AG08396 (cell line): ENCODE results near the gene FBXL14.
A peak's percentile ranks its signal among the peaks of the same experiment; 100 is the strongest.
"Not testable (repeated sequence)": the region's sequence is repeated elsewhere in the genome, so short reads cannot be mapped to it uniquely, and the experiment has no call there.

ENCODE experiments used
- DNase-seq: peaks from one replicate; pipeline ENCODE4 v3.0.0; 2012; ENCODE audit warnings: low spot score, mixed read lengths

Gene FBXL14

DNA sequence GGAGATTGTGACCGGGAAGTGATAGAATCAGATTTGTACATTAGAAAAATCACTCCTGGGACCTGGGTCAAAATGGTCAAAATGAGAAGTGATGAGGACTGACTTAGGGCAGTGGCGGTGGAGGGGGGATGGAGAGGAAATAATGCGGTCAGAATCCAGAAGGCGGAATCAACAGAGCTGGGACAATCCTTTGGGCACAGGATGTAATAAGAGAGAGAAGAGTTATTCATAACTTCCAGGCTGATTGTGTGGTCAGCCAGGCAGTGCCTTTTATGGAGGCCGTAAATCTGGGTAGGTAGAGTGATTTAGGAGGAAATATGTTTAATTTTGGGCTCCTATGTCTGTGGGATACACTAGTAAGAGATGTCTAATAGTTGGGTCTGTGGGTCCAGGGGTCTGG is 21.6 kb downstream of the FBXL14 start:
- DNase-seq, result no peak

GRCh38 chr12:1567852-1568251 is 26.5 kb downstream of the FBXL14 start:
- no peak for DNase-seq

DNA sequence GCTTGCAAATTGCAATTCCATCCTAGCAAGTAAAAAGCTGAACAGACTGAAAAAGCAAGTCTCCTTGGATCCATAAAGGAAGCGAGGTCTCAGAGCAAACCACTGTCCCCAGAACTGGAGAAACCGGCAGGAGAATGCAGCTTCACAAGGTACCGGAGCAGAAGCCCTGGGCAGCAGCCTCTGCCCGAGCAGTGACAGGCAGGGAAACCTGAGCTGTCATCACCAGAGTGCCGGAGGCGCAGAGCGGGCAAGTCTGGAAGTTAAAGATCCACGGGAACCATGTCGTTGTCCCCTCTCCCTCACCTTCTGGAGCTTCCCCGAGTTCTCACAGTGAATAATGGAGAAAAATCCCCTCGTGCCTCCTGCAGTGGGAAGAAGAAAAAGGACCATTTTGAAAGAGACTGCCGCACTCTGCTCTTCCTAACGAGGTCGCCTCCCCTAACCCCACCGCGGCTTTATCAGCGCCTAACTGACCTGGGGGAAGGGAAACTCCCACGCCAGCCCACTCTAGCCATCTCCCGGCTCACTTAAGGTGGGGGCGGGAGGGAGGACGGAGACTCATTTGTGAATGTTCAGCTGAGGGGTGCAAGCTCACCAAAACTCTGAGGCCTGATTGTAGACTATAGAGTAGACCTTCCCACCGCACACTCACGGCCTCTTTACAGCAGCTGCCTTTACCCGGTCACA is 27.8 kb downstream of the FBXL14 start:
- no peak for DNase-seq

DNA sequence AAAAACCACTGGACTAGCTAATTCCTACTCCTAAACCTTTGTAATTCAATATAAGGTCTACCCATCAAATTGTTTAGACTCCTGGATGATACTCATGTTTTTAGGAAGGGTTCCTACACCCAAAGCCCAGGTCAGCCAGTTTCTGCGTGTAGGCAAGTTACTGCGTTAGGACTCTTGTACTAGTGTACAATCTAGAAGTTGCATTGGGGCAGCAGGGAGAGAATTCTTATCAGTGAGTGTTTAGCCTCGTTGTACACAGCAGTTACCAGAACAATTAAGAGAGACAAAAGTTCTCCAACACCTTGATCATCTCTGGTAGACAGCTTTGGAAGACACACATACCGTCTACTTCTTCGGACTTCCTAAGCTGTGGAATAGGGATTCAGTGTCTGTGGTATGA is 29.2 kb downstream of the FBXL14 start:
- no peak for DNase-seq

DNA sequence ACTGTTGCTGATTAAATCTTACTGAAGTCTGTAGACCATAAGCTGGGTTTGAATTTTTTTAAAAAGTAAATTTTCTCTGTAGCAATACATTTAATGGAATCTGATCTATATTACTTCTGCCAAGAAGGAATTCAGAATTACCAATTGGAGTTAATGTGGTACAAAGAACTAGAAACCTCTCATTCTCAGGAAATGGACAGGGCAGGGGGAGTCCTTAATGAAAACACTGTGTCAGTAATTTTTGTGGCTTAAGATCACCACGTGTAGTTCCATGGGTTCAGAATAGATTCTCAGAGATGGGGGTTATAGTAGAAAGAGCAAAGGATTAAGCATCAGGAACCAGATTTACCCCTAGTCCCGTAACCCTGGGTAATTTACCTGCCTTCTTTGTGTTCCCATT is 30.3 kb downstream of the FBXL14 start:
- DNase-seq, result no peak

GRCh38 chr12:1562813-1563407 is 31.5 kb downstream of the FBXL14 start:
- DNase-seq, result no peak

- DNase-seq, result no peak
These were observed 33.7 kb downstream of the FBXL14 start for GRCh38 chr12:1560704-1561103.

DNA sequence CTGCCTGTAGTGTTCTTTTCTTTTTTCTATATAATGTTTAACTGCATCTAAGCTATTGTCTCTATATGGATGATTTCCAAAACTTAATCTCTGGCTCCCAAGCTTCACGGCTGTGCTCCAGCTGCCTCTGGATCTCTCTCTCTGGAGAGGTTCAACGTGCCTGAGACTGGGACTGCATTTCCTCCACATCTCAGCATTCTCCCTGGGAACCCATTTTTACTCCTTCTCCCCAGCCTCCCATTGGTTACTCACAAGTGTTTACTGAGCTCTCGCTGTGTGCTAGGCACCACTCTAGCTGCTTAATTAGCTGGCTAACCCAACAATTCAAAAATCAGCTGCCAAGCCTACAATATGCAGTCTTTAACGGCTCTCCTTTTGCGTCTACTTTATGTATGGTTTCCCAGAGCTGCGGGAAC is 34.7 kb downstream of the FBXL14 start:
- DNase-seq, result no peak

- not testable (repeated sequence) for DNase-seq
These were observed 36.3 kb downstream of the FBXL14 start for GRCh38 chr12:1558108-1558507.

- no peak for DNase-seq
These were observed 40.1 kb downstream of the FBXL14 start for GRCh38 chr12:1553987-1554982.

GRCh38 chr12:1553536-1553935 is 40.8 kb downstream of the FBXL14 start:
- no peak for DNase-seq

GRCh38 chr12:1552911-1553491 is 41.4 kb downstream of the FBXL14 start:
- DNase-seq, result peak; percentile 41

GRCh38 chr12:1552171-1552570 is 42.2 kb downstream of the FBXL14 start:
- no peak for DNase-seq

DNA sequence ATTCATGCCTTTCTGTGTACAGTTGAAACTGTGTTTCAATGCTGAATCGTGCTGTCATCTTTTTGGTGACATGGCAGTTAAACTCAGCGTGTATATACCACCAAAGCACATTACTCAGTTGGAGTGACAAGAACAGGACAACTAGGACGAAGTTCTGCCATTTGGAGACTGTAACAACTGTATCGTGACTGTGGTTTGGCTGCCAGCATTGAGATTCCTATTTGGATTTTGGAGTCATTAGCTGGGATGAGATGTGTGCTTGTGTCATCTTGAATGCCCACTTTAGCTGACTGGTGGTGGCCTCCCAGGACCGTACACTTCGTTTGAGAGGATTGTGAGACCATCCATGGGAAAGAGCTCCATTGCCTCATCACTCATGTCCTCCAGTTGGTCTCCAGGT is 42.9 kb downstream of the FBXL14 start:
- no peak for DNase-seq

DNA sequence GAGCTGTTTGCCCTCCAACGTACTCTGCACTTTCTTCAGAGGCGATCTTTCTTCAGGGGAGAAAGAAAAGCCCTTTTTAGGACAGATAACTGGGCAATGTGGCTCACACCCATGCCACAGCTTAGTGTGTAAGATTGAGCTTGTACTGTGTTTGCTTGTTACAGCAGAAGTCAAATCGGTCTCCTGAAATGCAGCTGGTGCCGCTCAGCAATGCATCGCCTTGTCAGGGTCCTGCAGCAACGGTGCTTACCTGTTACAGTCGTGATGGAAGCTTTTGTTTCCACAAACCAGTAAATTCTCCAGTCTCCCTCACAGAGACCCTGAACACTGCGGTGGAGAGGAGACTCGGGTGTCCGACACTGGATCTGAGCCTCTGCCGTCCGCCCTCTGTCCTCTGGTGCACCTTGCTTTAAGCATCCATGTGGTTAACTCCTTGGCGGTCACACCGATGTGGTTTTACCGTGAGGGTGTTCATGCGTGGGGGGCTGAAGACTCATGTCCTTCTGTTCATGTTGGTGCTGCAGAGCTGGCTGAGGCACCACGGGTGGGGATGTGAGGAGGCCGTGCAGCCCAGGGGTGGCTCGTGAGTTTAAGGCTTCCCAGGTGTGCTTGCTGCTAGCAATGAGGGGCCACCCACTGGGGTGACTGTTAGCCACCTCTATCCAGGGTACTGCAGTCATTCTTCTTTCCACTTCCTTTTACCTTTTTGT is 47.3 kb downstream of the FBXL14 start:
- DNase-seq, result no peak

DNA sequence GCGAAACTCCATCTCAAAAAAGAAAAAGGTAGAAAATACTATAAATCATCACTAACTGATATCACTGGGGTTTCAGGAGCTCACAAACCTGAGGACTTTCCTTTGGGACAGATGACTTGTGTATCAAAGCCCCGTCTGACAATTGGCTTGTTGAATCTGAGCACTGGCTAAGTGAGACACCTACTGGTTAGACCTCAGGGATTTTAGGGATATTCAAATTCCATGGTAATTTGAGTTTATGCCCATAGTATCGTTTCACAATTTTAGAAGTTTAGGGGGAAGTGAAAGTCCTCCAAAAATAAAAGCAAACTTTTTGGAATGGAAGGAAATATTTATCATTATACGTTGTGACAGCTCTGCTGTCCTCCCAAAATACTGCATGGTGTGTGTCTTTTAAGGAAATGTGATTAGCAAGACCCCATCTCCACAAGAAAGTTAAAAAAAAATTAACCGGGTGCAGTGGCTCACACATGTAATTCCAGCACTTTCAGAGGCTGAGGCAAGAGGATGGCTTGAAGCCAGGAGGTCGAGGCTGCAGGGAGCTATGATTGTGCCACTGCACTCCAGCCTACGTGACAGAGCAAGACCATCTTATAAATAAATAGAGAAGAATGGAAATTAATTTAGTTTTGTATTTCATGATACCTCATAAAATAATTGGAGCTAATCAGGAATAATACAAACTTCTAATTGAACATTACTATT is 49.2 kb downstream of the FBXL14 start:
- DNase-seq, result no peak

DNA sequence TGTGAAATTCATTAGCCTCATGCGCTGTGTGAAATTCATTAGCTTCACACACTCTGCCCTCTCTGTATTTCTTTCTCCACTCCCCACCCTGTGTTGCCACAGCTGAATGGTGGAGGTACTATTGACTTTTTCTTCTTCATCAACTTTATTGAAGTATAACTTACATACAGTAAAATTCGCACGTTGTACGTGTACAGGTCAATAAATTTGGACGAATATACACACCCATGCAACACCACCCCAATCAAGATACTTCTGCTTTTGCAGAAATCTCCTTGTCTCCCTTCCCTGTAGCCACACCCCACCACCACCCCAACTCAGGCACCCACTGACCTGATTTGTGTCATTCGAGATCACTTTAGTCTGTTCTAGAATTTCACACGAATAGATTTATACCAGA is 51.8 kb downstream of the FBXL14 start:
- DNase-seq, result no peak

DNA sequence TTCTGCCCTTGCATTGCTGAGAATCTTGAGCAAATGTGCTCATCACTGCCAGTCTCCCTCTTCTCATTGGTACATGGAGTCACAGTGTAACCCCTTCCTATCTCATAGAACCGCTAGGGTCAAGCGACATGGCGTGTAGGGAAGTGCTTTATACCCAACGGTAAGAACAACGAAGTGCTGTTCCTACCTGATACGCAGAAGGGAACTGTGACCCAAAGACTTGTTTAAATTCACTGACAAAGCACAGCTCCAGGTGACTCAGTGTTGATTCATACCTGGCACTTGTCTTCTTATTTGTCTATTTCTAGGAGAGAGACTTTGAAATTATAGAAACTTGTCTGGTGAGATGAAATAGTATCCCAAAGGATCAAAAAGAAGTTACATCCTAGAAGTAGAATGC is 53.7 kb downstream of the FBXL14 start:
- no peak for DNase-seq

GRCh38 chr12:1539135-1539534 is 55.2 kb downstream of the FBXL14 start:
- DNase-seq, result no peak

DNA sequence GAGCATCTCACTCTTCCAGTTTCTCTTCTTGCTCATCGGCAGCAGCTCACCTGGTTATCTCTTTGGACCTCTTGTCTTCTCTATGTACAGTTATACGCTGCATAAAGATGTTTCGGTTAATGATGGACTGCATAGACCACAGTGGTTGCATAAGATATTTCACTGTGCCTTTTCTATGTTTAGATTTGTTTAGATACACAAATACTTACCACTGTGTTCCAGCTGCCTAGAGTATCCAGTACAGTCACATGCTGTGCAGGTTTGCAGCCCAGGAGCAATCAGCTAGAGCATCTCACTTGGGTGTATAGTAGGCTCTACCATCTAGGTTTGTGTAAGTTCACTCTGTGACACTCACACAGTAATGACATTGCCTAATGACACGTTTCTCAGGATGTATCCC is 57.6 kb downstream of the FBXL14 start:
- no peak for DNase-seq

DNA sequence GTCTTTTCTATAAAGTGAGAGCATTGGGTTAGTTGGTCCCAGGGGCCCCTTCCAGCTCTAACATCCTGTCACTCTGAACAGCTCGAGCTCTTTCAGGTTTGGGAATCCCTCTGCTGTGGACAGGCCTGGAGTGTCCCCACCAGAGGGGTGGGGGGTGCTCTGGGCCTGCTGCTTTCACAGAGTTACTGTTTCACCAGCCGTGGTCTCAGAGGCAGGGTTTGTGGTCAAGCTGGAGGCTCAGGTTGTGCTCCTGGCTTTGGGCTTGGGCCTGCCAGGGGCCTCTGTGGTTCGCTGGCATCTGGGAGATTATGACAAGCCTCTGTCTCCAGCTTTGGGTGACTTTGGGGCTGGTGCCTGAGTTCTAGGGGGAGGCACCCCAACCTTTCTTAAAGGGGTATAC is 59.6 kb downstream of the FBXL14 start:
- DNase-seq, result no peak
